ENCODE results near the gene UNC5B. TPM values are rescaled to one million over a fixed set of nuclear protein-coding genes. Genes with fewer than 3 reads are reported as not detected.

Gene UNC5B
- total and polyA plus RNA-seq, 11 donors, result 4.8 to 22.8 (median 10.1) TPM

GRCh38 chr10:71214641-71215559, 2.5 kb downstream of the UNC5B start:
- Histone ChIP-seq H3K36me3 (no peaks in the 10 kb centered on the region), H3K4me1 (peaks cover 0 to 70% (median 52%) of the 10 kb centered on the region in 12 donors), H3K4me3 (peak overlapping the region in 7 of 12 donors; percentile 63 to 98 (median 86)), H3K27me3 (peaks cover 0 to 44% (median 0%) of the 10 kb centered on the region in 9 donors), H3K9me3 (no peaks in the 10 kb centered on the region), H3K27ac (peak overlapping the region in 3 of 12 donors; percentile 24 to 96 (median 80))
- intact Hi-C loops (cut with DNase I), result loop anchor here in 7 of 10 donors (1.0 to 10.0 kb wide), 9 partner anchors 19 to 313 kb away; no protein-coding TSS in a partner anchor
- peak in 1 of 5 donors; percentile 20 for DNase-seq
- no peak for ATAC-seq
- WGBS, 4 donors, result 82 to 100% (median 94%) methylated on average over 6 to 7 of the region's 7 CpGs
- TF ChIP-seq, protein P1, sequence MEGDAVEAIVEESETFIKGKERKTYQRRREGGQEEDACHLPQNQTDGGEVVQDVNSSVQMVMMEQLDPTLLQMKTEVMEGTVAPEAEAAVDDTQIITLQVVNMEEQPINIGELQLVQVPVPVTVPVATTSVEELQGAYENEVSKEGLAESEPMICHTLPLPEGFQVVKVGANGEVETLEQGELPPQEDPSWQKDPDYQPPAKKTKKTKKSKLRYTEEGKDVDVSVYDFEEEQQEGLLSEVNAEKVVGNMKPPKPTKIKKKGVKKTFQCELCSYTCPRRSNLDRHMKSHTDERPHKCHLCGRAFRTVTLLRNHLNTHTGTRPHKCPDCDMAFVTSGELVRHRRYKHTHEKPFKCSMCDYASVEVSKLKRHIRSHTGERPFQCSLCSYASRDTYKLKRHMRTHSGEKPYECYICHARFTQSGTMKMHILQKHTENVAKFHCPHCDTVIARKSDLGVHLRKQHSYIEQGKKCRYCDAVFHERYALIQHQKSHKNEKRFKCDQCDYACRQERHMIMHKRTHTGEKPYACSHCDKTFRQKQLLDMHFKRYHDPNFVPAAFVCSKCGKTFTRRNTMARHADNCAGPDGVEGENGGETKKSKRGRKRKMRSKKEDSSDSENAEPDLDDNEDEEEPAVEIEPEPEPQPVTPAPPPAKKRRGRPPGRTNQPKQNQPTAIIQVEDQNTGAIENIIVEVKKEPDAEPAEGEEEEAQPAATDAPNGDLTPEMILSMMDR (IDR thresholded peaks at IDR 0.05), result no peak
- no peak for TF ChIP-seq POLR2A (IDR thresholded peaks at IDR 0.05)

DNA sequence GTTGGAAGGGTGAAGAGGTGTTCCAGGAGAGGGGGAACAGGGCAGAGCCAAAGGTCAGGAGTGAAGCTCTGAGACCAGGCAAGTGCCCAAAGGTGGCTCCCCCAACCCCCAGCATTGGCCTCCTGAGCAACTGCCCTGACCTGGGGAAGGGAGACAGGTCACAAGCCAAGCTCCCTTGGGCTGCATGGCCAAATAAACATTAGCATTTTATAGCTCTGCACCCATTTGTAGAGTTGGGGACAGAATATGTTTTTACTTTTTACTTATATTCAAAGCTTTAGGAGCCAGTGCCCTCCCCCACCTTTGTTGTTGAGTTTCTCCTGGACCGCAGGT, 4.0 kb downstream of the UNC5B start:
- H3K27me3 ChIP-seq, result peaks cover 0 to 30% (median 0%) of the 10 kb centered on the region in 9 donors
- TF ChIP-seq, protein P1 (IDR thresholded peaks at IDR 0.05), result no peak
- no peak for TF ChIP-seq POLR2A (IDR thresholded peaks at IDR 0.05)
- H3K36me3 ChIP-seq, result no peaks in the 10 kb centered on the region
- DNase-seq (peak in 1 of 5 donors; percentile 10), ATAC-seq (no peak)
- intact Hi-C loops (cut with DNase I), result loop anchor here in 3 of 10 donors (5.0 to 10.0 kb wide), 3 partner anchors 36 to 312 kb away; no protein-coding TSS in a partner anchor
- peak overlapping the region in 7 of 12 donors; percentile 57 to 98 (median 76) for H3K4me3 ChIP-seq
- peak overlapping the region in 9 of 12 donors; percentile 60 to 89 (median 79) for H3K27ac ChIP-seq
- H3K9me3 ChIP-seq, result no peaks in the 10 kb centered on the region
- WGBS, 4 donors, result 88 to 92% (median 91%) methylated on average over 1 of the region's 1 CpG
- peaks cover 0 to 83% (median 64%) of the 10 kb centered on the region in 12 donors for H3K4me1 ChIP-seq

- Histone ChIP-seq H3K27me3 (peaks cover 0 to 26% (median 0%) of the 10 kb centered on the region in 9 donors), H3K9me3 (no peaks in the 10 kb centered on the region), H3K27ac (peak overlapping the region; percentile 36 to 89 (median 74)), H3K36me3 (no peaks in the 10 kb centered on the region), H3K4me3 (peak overlapping the region; percentile 42 to 98 (median 60)), H3K4me1 (peaks cover 0 to 83% (median 63%) of the 10 kb centered on the region in 12 donors)
- 21 to 32% (median 26%) methylated on average over 8 of the region's 8 CpGs for WGBS, 4 donors
- intact Hi-C loops (cut with DNase I), result loop anchor here in 3 of 10 donors (5.0 to 10.0 kb wide), 3 partner anchors 35 to 312 kb away; no protein-coding TSS in a partner anchor
- ATAC-seq, result no peak
- peak in 2 of 5 donors; percentile 18 to 37 for DNase-seq
- no peak for TF ChIP-seq POLR2A (IDR thresholded peaks at IDR 0.05)
- TF ChIP-seq, protein P1 (IDR thresholded peaks at IDR 0.05), result no peak
Observed at GRCh38 chr10:71216751-71217265, 4.4 kb downstream of the UNC5B start.
